Right atrium auricular region (tissue), 2 donors: Measurements from ENCODE around the gene CAP1. TPM values are rescaled to one million over a fixed set of nuclear protein-coding genes. Genes with fewer than 3 reads are reported as not detected.
"Not testable (repeated sequence)": the region's sequence is repeated elsewhere in the genome, so short reads cannot be mapped to it uniquely, and the experiment has no call there.

Experiments used
- DNase-seq: peaks from one replicate; pipeline ENCODE4 v3.0.0-alpha.2; 2019; ENCODE audit warnings: low spot score
- H3K27ac ChIP-seq, 2 donors: fragments of 200-600 bp; sonication (generic); 1 replicate in 1 of 2; 2 replicates in 1 of 2; pipeline ENCODE4 v1.5.1; 2016 to 2019
- H3K27me3 ChIP-seq, 2 donors: fragments of 200-600 bp; sonication (generic); one replicate each; pipeline versions ENCODE4 v1.5.1 to v1.6.0; 2017 to 2019
- H3K36me3 ChIP-seq: fragments of 200-600 bp; sonication (generic); one replicate; pipeline ENCODE4 v1.5.1; 2016
- H3K4me1 ChIP-seq, 2 donors: fragments of 200-600 bp; sonication (generic); one replicate each; pipeline versions ENCODE4 v1.5.1 to v1.6.0; 2017 to 2019
- H3K4me3 ChIP-seq, 2 donors: fragments of 200-600 bp; sonication (generic); 1 replicate in 1 of 2; 2 replicates in 1 of 2; pipeline ENCODE4 v1.5.1; 2017 to 2019; ENCODE audit warnings: mild to moderate bottlenecking in 1 of 2, moderate library complexity in 1 of 2
- H3K9me3 ChIP-seq, 2 donors: fragments of 200-600 bp; sonication (generic); one replicate each; pipeline ENCODE4 v1.5.1; 2019
- CTCF ChIP-seq, 2 donors: fragments of 200-600 bp; sonication (generic); IDR thresholded peaks; one replicate each; pipeline ENCODE4 v1.5.1; 2019; ENCODE audit warnings: antibody characterized with exemption in 2 of 2
- total RNA-seq, 2 donors: library from RNA; depleted of rRNA; stranded (reverse); fragments of >200 nt; gene quantifications; one replicate each; pipeline ENCODE4 v1.1.0, GENCODE V29; 2016

CAP1 gene
- total RNA-seq, 2 donors from 2014 or later = 58.9 to 111 TPM

GRCh38 chr1:40078512-40079333 lies 38.2 kb downstream of the CAP1 start:
- H3K27ac ChIP-seq = no peak overlapping the region
- TF ChIP-seq CTCF (IDR thresholded peaks at IDR 0.05) = peak; percentile 46 to 72
- peaks cover 39% of the 10 kb centered on the region for H3K36me3 ChIP-seq
- H3K4me1 ChIP-seq = peaks cover 0 to 8% of the 10 kb centered on the region in 2 donors
- H3K4me3 ChIP-seq = no peak overlapping the region
- H3K9me3 ChIP-seq = no peaks in the 10 kb centered on the region
- no peak for DNase-seq
- H3K27me3 ChIP-seq = no peaks in the 10 kb centered on the region

GRCh38 chr1:40079774-40080400 lies 39.4 kb downstream of the CAP1 start:
- TF ChIP-seq CTCF (IDR thresholded peaks at IDR 0.05) = no peak
- Histone ChIP-seq H3K4me1 (peaks cover 0 to 10% of the 10 kb centered on the region in 2 donors), H3K36me3 (peaks cover 31% of the 10 kb centered on the region)

GRCh38 chr1:40081871-40082270 lies 41.3 kb downstream of the CAP1 start:
- Histone ChIP-seq H3K4me3 (no peak overlapping the region), H3K36me3 (peaks cover 23% of the 10 kb centered on the region), H3K9me3 (no peaks in the 10 kb centered on the region), H3K4me1 (peaks cover 0 to 7% of the 10 kb centered on the region in 2 donors), H3K27me3 (no peaks in the 10 kb centered on the region), H3K27ac (no peak overlapping the region)
- no peak for DNase-seq
- no peak for TF ChIP-seq CTCF (IDR thresholded peaks at IDR 0.05)

More at GRCh38 chr1:40079774-40080400, 39.4 kb downstream of the CAP1 start:
- Histone ChIP-seq H3K4me3 (no peak overlapping the region), H3K27me3 (no peaks in the 10 kb centered on the region), H3K9me3 (no peaks in the 10 kb centered on the region), H3K27ac (no peak overlapping the region)
- DNase-seq = no peak

- H3K36me3 ChIP-seq = peaks cover 26% of the 10 kb centered on the region
- H3K4me1 ChIP-seq, H3K4me3 ChIP-seq, H3K9me3 ChIP-seq, H3K27ac ChIP-seq, H3K27me3 ChIP-seq: not testable (repeated sequence)
- DNase-seq = peak; percentile 79
- peak; percentile 62 to 80 for TF ChIP-seq CTCF (IDR thresholded peaks at IDR 0.05)
These were observed 44.2 kb downstream of the CAP1 start for GRCh38 chr1:40084750-40085149.

- H3K36me3 ChIP-seq = peaks cover 29% of the 10 kb centered on the region
- no peaks in the 10 kb centered on the region for H3K4me1 ChIP-seq
- no peak overlapping the region for H3K27ac ChIP-seq
- H3K27me3 ChIP-seq = no peaks in the 10 kb centered on the region
- no peak for DNase-seq
- no peaks in the 10 kb centered on the region for H3K9me3 ChIP-seq
- TF ChIP-seq CTCF (IDR thresholded peaks at IDR 0.05) = no peak
- H3K4me3 ChIP-seq = no peak overlapping the region
These were observed 50.3 kb downstream of the CAP1 start for GRCh38 chr1:40090652-40091355.
